ENCODE data around the gene FUS. TPM values are rescaled to one million over a fixed set of nuclear protein-coding genes. Genes with fewer than 3 reads are reported as not detected.

FUS gene
- 100 to 1,000 TPM; 552 to 581 TPM for total RNA-seq

- H3K4me3 Mint-ChIP-seq: peak within 1 kb of the TSS; percentile 89
- H3K27me3 Mint-ChIP-seq: no peaks in the 10 kb centered on the region
- POLR2A ChIA-PET: interaction anchor here (0.6 to 2.0 kb wide), 9 partner anchors 9 to 312 kb away, joined by 3 to 9 read pairs (median 5); partner anchors contain the start of genes KAT8, PYCARD and SETD1A
- H3K27ac Mint-ChIP-seq: peak within 1 kb of the TSS; percentile 99
- CTCF ChIA-PET: interaction anchor here (0.5 to 2.0 kb wide), 7 partner anchors 11 to 689 kb away, joined by 3 to 9 read pairs (median 4); partner anchors contain the start of gene ZNF843
- H3K36me3 Mint-ChIP-seq (ENCODE audit: low read depth): peaks cover 42% of the 10 kb centered on the region
- H3K4me1 Mint-ChIP-seq: peaks cover 51% of the 10 kb centered on the region
- no peaks in the 10 kb centered on the region for H3K9me3 Mint-ChIP-seq
- peak; percentile 90 for DNase-seq
Observed at GRCh38 chr16:31179747-31180459, at the start of gene FUS. FUS (plus strand) TSS chr16:31180139; CDS start chr16:31180215, 76 bp downstream.

DNA sequence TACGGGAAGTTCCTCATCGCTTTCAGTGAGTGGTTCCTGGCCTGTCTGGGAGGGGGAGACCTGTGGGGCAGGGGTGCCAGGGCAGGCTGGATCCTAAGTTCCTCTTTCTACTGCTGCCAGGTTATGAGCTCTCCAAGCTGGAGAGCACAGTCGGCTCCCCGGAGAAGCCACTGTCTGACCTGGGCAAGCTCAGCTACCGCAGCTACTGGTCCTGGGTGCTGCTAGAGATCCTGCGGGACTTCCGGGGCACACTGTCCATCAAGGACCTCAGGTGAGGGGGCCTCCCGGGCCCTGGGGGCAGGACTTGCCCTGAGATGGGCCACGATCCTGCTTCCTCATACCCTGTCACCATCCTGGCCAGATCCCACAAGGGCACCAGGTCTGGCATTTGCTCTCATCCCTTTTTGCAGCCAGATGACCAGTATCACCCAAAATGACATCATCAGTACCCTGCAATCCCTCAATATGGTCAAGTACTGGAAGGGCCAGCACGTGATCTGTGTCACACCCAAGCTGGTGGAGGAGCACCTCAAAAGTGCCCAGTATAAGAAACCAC lies 49.5 kb upstream of the FUS start:
- no peaks in the 10 kb centered on the region for H3K27me3 Mint-ChIP-seq
- no peak for DNase-seq
- ChIA-PET CTCF (interaction anchor here (1.3 to 8.2 kb wide), 2 partner anchors 10 to 13 kb away, joined by 3 to 47 read pairs; no protein-coding TSS in a partner anchor), POLR2A (no interaction called here)
- peaks cover 9% of the 10 kb centered on the region for H3K4me1 Mint-ChIP-seq
- H3K9me3 Mint-ChIP-seq: no peaks in the 10 kb centered on the region
- H3K4me3 Mint-ChIP-seq: no peak overlapping the region
- H3K27ac Mint-ChIP-seq: no peak overlapping the region
- H3K36me3 Mint-ChIP-seq (ENCODE audit: low read depth): peaks cover 12% of the 10 kb centered on the region

DNA sequence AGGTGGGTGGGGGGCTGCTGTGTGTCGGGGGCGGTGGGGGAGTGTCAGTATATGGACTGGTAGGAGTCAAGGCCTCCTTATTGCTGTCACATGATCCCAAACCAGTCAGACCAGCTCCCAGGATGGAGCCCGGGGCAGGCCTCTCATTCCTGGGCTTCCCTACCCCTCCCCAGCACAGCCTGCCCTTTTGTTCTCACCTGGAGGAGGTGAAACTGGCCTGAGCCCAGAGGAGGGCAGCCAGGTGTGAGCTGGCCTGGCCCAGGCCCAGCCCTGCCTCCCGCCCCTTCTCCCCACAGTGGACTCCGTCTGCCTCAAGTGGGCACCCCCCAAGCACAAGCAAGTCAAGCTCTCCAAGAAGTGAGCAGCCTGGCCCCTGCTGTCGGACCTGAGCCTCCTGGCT lies 49.0 kb upstream of the FUS start:
- ChIA-PET POLR2A (no interaction called here), CTCF (interaction anchor here (1.1 to 8.2 kb wide), 2 partner anchors 12 to 14 kb away, joined by 3 to 47 read pairs; no protein-coding TSS in a partner anchor)
- Mint-ChIP-seq H3K27me3 (no peaks in the 10 kb centered on the region), H3K4me3 (no peak overlapping the region), H3K36me3 (ENCODE audit: low read depth) (peaks cover 12% of the 10 kb centered on the region), H3K27ac (no peak overlapping the region), H3K9me3 (no peaks in the 10 kb centered on the region), H3K4me1 (peaks cover 9% of the 10 kb centered on the region)
- DNase-seq: no peak

GRCh38 chr16:31131416-31131815 lies 48.5 kb upstream of the FUS start:
- peaks cover 9% of the 10 kb centered on the region for H3K4me1 Mint-ChIP-seq
- DNase-seq: no peak
- no peaks in the 10 kb centered on the region for H3K9me3 Mint-ChIP-seq
- H3K4me3 Mint-ChIP-seq: no peak overlapping the region
- ChIA-PET POLR2A (no interaction called here), CTCF (interaction anchor here (1.1 to 8.2 kb wide), 2 partner anchors 12 to 14 kb away, joined by 3 to 47 read pairs; no protein-coding TSS in a partner anchor)
- no peaks in the 10 kb centered on the region for H3K27me3 Mint-ChIP-seq
- H3K27ac Mint-ChIP-seq: no peak overlapping the region
- H3K36me3 Mint-ChIP-seq (ENCODE audit: low read depth): peaks cover 9% of the 10 kb centered on the region

- peaks cover 9% of the 10 kb centered on the region for H3K4me1 Mint-ChIP-seq
- no peaks in the 10 kb centered on the region for H3K9me3 Mint-ChIP-seq
- no peak overlapping the region for H3K27ac Mint-ChIP-seq
- CTCF ChIA-PET: interaction anchor here (1.1 to 8.2 kb wide), 2 partner anchors 11 to 14 kb away, joined by 3 to 47 read pairs; no protein-coding TSS in a partner anchor
- no peak overlapping the region for H3K4me3 Mint-ChIP-seq
- no peaks in the 10 kb centered on the region for H3K27me3 Mint-ChIP-seq
- no peak for DNase-seq
- POLR2A ChIA-PET: no interaction called here
- H3K36me3 Mint-ChIP-seq (ENCODE audit: low read depth): peaks cover 9% of the 10 kb centered on the region
Observed at GRCh38 chr16:31131841-31132271, 48.1 kb upstream of the FUS start.

GRCh38 chr16:31132303-31132979 lies 47.5 kb upstream of the FUS start:
- Mint-ChIP-seq H3K4me3 (no peak overlapping the region), H3K27ac (no peak overlapping the region), H3K4me1 (peaks cover 9% of the 10 kb centered on the region), H3K36me3 (ENCODE audit: low read depth) (peaks cover 8% of the 10 kb centered on the region), H3K9me3 (no peaks in the 10 kb centered on the region), H3K27me3 (no peaks in the 10 kb centered on the region)
- DNase-seq: no peak
- POLR2A ChIA-PET: no interaction called here
- CTCF ChIA-PET: interaction anchor here (1.1 to 8.2 kb wide), 2 partner anchors 11 to 13 kb away, joined by 3 to 47 read pairs; no protein-coding TSS in a partner anchor

- peaks cover 3% of the 10 kb centered on the region for H3K36me3 Mint-ChIP-seq (ENCODE audit: low read depth)
- H3K4me3 Mint-ChIP-seq: no peak overlapping the region
- H3K9me3 Mint-ChIP-seq: no peaks in the 10 kb centered on the region
- CTCF ChIA-PET: interaction anchor here (8.2 kb wide), 1 partner anchor 10 kb away, joined by 47 read pairs; no protein-coding TSS in a partner anchor
- H3K27ac Mint-ChIP-seq: no peak overlapping the region
- peaks cover 7% of the 10 kb centered on the region for H3K4me1 Mint-ChIP-seq
- no peaks in the 10 kb centered on the region for H3K27me3 Mint-ChIP-seq
- POLR2A ChIA-PET: no interaction called here
- DNase-seq: no peak
Observed at GRCh38 chr16:31133046-31133501, 46.9 kb upstream of the FUS start.

GRCh38 chr16:31134091-31134571 lies 45.8 kb upstream of the FUS start:
- no peak overlapping the region for H3K27ac Mint-ChIP-seq
- H3K9me3 Mint-ChIP-seq: no peaks in the 10 kb centered on the region
- ChIA-PET CTCF (interaction anchor here (1.3 kb wide), 1 partner anchor 9 kb away, joined by 5 read pairs; no protein-coding TSS in a partner anchor), POLR2A (no interaction called here)
- no peak overlapping the region for H3K4me3 Mint-ChIP-seq
- no peak for DNase-seq
- no peaks in the 10 kb centered on the region for H3K27me3 Mint-ChIP-seq
- H3K36me3 Mint-ChIP-seq (ENCODE audit: low read depth): peaks cover 3% of the 10 kb centered on the region
- H3K4me1 Mint-ChIP-seq: no peaks in the 10 kb centered on the region

- H3K4me3 Mint-ChIP-seq: no peak overlapping the region
- no peak for DNase-seq
- H3K9me3 Mint-ChIP-seq: no peaks in the 10 kb centered on the region
- H3K36me3 Mint-ChIP-seq (ENCODE audit: low read depth): peaks cover 3% of the 10 kb centered on the region
- ChIA-PET CTCF (interaction anchor here (1.3 kb wide), 1 partner anchor 8 kb away, joined by 5 read pairs; no protein-coding TSS in a partner anchor), POLR2A (no interaction called here)
- H3K27ac Mint-ChIP-seq: no peak overlapping the region
- H3K4me1 Mint-ChIP-seq: no peaks in the 10 kb centered on the region
- no peaks in the 10 kb centered on the region for H3K27me3 Mint-ChIP-seq
Observed at GRCh38 chr16:31134625-31135534, 45.1 kb upstream of the FUS start.

GRCh38 chr16:31135535-31136286 lies 44.2 kb upstream of the FUS start, which contains the start of gene PRSS8:
PRSS8 (minus strand) TSS chr16:31135727; CDS start chr16:31135498, 229 bp downstream.
- no peaks in the 10 kb centered on the region for H3K9me3 Mint-ChIP-seq
- H3K4me3 Mint-ChIP-seq: no peak within 1 kb of the TSS
- CTCF ChIA-PET: interaction anchor here (1.2 to 1.5 kb wide), 2 partner anchors 8 to 733 kb away, joined by 3 read pairs; no protein-coding TSS in a partner anchor
- H3K4me1 Mint-ChIP-seq: no peaks in the 10 kb centered on the region
- H3K36me3 Mint-ChIP-seq (ENCODE audit: low read depth): no peaks in the 10 kb centered on the region
- no peak within 1 kb of the TSS for H3K27ac Mint-ChIP-seq
- DNase-seq: no peak
- POLR2A ChIA-PET: no interaction called here
- no peaks in the 10 kb centered on the region for H3K27me3 Mint-ChIP-seq

GRCh38 chr16:31136287-31136662 lies 43.7 kb upstream of the FUS start:
- Mint-ChIP-seq H3K27ac (no peak overlapping the region), H3K9me3 (no peaks in the 10 kb centered on the region), H3K27me3 (no peaks in the 10 kb centered on the region), H3K4me1 (peaks cover under 1% of the 10 kb centered on the region), H3K36me3 (ENCODE audit: low read depth) (no peaks in the 10 kb centered on the region), H3K4me3 (no peak overlapping the region)
- ChIA-PET POLR2A (interaction anchor here (0.7 kb wide), 1 partner anchor 9 kb away, joined by 3 read pairs; no protein-coding TSS in a partner anchor), CTCF (interaction anchor here (1.2 to 1.5 kb wide), 3 partner anchors 9 to 732 kb away, joined by 3 to 5 read pairs (median 3); partner anchors contain the start of gene KAT8)
- DNase-seq: no peak
